HCT116 (cell line): Measurements from ENCODE around the gene DNAJB8. TPM values are rescaled to one million over a fixed set of nuclear protein-coding genes. Genes with fewer than 3 reads are reported as not detected.
A peak's percentile ranks its signal among the peaks of the same experiment; 100 is the strongest.

Experiments used
- ATAC-seq: fragments of 200-7000 bp; cut with Tn5 transposase; 2 replicates; pipeline ENCODE4 v1.9.1; 2020; ENCODE audit warnings: mild to moderate bottlenecking, moderate library complexity
- BruUV-seq: library from RNA; stranded (reverse); fragments of 400-500 nt; replicated peaks from 2 replicates; lab custom pipeline; 2021; lab: Mats Ljungman, UMichigan
- CTCF ChIA-PET: fragments of 300-600 bp; sonication (Branson Sonifier 250); formaldehyde crosslinking; loops from one replicate; lab custom pipeline; 2021; ENCODE audit warnings: antibody characterized with exemption; lab: Charles Lee
- POLR2A ChIA-PET: fragments of 300-600, 350-600 bp; sonication (Branson Sonifier 250); formaldehyde crosslinking; loops from one replicate; lab custom pipeline; 2021; ENCODE audit warnings: antibody characterized with exemption; lab: Charles Lee
- RAD21 ChIA-PET, 2 experiments: fragments of 300-600 bp; sonication (Branson Sonifier 250); formaldehyde crosslinking; loops; one replicate each; lab custom pipeline; 2023; ENCODE audit warnings: low total read pairs in 2 of 2; ENCODE audit not compliant: uncharacterized antibody in 2 of 2, unreplicated experiment in 2 of 2, low non-redundant PET in 1 of 2; lab: Charles Lee
- DNase-seq: peaks from one replicate; pipeline ENCODE4 v3.0.0-alpha.2; 2010; ENCODE audit warnings: low read depth, low spot score
- H2AFZ ChIP-seq: fragments of 200-600 bp; shearing (Covaris generic), sonication (generic); 2 replicates; pipeline ENCODE4 v1.6.1; 2017; ENCODE audit warnings: low read depth, mixed run types, mixed read lengths, antibody characterized with exemption, low read length; ENCODE audit not compliant: poor library complexity, severe bottlenecking
- H3K27ac ChIP-seq: 2 replicates; pipeline ENCODE4 v1.5.1; 2012; ENCODE audit warnings: low read depth, low read length
- H3K27me3 ChIP-seq: fragments of 200-600 bp; sonication (generic); 2 replicates; pipeline ENCODE4 v1.6.1; 2016; ENCODE audit warnings: mixed run types, low read length, mixed read lengths; ENCODE audit not compliant: insufficient read depth
- H3K36me3 ChIP-seq, 2 experiments: fragments of 200-500 bp in 1 of 2; fragments of 200-600 bp in 1 of 2; sonication (Bioruptor generic) in 1 of 2; sonication (generic) in 1 of 2; 2 replicates each; pipeline versions ENCODE4 v1.5.1 to v1.6.1; 2014 to 2016; ENCODE audit warnings: low read length in 2 of 2, inconsistent platforms in 1 of 2, mixed read lengths in 1 of 2, mixed run types in 1 of 2; ENCODE audit not compliant: insufficient read depth in 2 of 2, control insufficient read depth in 1 of 2
- H3K4me1 ChIP-seq, 2 experiments: fragments of 200-600 bp in 1 of 2; sonication (generic) in 1 of 2; 2 replicates each; pipeline versions ENCODE4 v1.5.1 to v1.6.1; 2012 to 2017; ENCODE audit warnings: low read length in 2 of 2, inconsistent platforms in 1 of 2, mild to moderate bottlenecking in 1 of 2, mixed read lengths in 1 of 2, mixed run types in 1 of 2, moderate library complexity in 1 of 2; ENCODE audit not compliant: insufficient read depth in 2 of 2, control insufficient read depth in 1 of 2
- H3K4me2 ChIP-seq: fragments of 200-600 bp; sonication (generic); 2 replicates; pipeline ENCODE4 v1.6.1; 2017; ENCODE audit warnings: mixed run types, low read length, mixed read lengths
- H3K4me3 ChIP-seq, 2 experiments: fragments of 200-600 bp in 1 of 2; sonication (generic) in 1 of 2; replicated peaks in 1 of 2; 2 replicates each; pipeline ENCODE4 v1.5.1; 2011 to 2016; ENCODE audit warnings: low read length in 2 of 2, control low read depth in 1 of 2, low read depth in 1 of 2, mild to moderate bottlenecking in 1 of 2, mixed read lengths in 1 of 2, mixed run types in 1 of 2
- H3K79me2 ChIP-seq: fragments of 200-600 bp; sonication (generic); 2 replicates; pipeline ENCODE4 v1.6.1; 2017; ENCODE audit warnings: mild to moderate bottlenecking, mixed run types, low read length, moderate library complexity, mixed read lengths; ENCODE audit not compliant: insufficient read depth
- H3K9ac ChIP-seq: fragments of 200-600 bp; sonication (generic); 2 replicates; pipeline ENCODE4 v1.6.1; 2016; ENCODE audit warnings: low read length, mixed read lengths
- H3K9me2 ChIP-seq: fragments of 200-600 bp; sonication (generic), shearing (Covaris generic); 2 replicates; pipeline ENCODE4 v1.6.1; 2017; ENCODE audit warnings: mixed run types, mild to moderate bottlenecking, moderate library complexity; ENCODE audit not compliant: insufficient read depth
- H3K9me3 ChIP-seq, 2 experiments: fragments of 200-500 bp in 1 of 2; fragments of 200-600 bp in 1 of 2; sonication (Bioruptor generic) in 1 of 2; sonication (generic) in 1 of 2; 2 replicates each; pipeline ENCODE4 v1.6.1; 2014 to 2017; ENCODE audit warnings: low read length in 2 of 2, mixed read lengths in 2 of 2, inconsistent platforms in 1 of 2, low read depth in 1 of 2, mild to moderate bottlenecking in 1 of 2, mixed run types in 1 of 2, moderate library complexity in 1 of 2; ENCODE audit not compliant: control insufficient read depth in 1 of 2, insufficient read depth in 1 of 2
- H4K20me1 ChIP-seq: fragments of 200-600 bp; sonication (generic), shearing (Covaris generic); 2 replicates; pipeline ENCODE4 v1.6.1; 2017; ENCODE audit warnings: mixed run types, mild to moderate bottlenecking, moderate library complexity; ENCODE audit not compliant: insufficient read depth
- CEBPB ChIP-seq: IDR thresholded peaks from 2 replicates; pipeline ENCODE4 v1.6.1; 2012; ENCODE audit warnings: low read depth
- EGR1 ChIP-seq: IDR thresholded peaks from 2 replicates; pipeline ENCODE4 v1.6.1; 2012; ENCODE audit warnings: low read depth
- JUND ChIP-seq: IDR thresholded peaks from 2 replicates; pipeline ENCODE4 v1.6.1; 2012
- RAD21 ChIP-seq: IDR thresholded peaks from 2 replicates; pipeline ENCODE4 v1.6.1; 2012; ENCODE audit warnings: low read depth, mild to moderate bottlenecking
- SP1 ChIP-seq: IDR thresholded peaks from 2 replicates; pipeline ENCODE4 v1.6.1; 2012; ENCODE audit warnings: low read depth
- YY1 ChIP-seq: IDR thresholded peaks from 2 replicates; pipeline ENCODE4 v1.6.1; 2011; ENCODE audit warnings: low read length, low read depth, moderate library complexity, mild to moderate bottlenecking; ENCODE audit not compliant: insufficient replicate concordance; ENCODE audit errors: extremely low read depth
- ZFX ChIP-seq: fragments of 450-650 bp; IDR thresholded peaks from 2 replicates; pipeline ENCODE4 v1.6.1; 2017
- intact Hi-C: fragments of 100-400 bp; cut with micrococcal nuclease; formaldehyde crosslinking; loops from 2 replicates; pipeline ENCODE4 v1.10.0; 2022
- total RNA-seq: library from RNA; stranded (reverse); gene quantifications from one replicate; pipeline ENCODE4 v1.2.1, GENCODE V29; 2021; ENCODE audit not compliant: unreplicated experiment
- TF ChIP-seq, protein P1 (sequence below), 3 experiments: fragments of 200-600 bp in 1 of 3; sonication (generic) in 1 of 3; IDR thresholded peaks in 2 of 3; conservative IDR thresholded peaks in 1 of 3; 2 replicates each; pipeline ENCODE4 v1.5.1; 2012 to 2017; ENCODE audit warnings: low read depth in 2 of 3, low read length in 2 of 3, antibody characterized with exemption in 1 of 3, borderline replicate concordance in 1 of 3, control low read depth in 1 of 3, mild to moderate bottlenecking in 1 of 3, mixed read lengths in 1 of 3, mixed run types in 1 of 3, moderate library complexity in 1 of 3; ENCODE audit not compliant: insufficient read depth in 1 of 3

Gene DNAJB8
- total RNA-seq, 1 experiment from 2014 or later, result not detected

DNA sequence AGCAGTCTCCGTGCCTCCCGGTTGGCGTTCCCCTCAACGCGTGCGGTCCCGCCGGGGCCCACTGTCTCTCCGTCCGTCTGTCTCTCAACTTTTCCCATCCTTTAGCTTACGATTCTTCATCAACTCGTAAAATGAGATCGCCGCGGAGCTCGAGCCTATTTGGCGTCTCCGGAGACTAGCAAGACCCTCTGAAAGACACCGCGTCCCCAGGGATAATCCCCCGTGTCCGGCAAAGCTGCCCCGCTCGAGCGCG is 22.9 kb upstream of the DNAJB8 start:
- ATAC-seq (no peak), DNase-seq (no peak)
- Histone ChIP-seq H4K20me1 (no peaks in the 10 kb centered on the region), H3K9ac (peak overlapping the region; percentile 82), H3K9me3 (no peaks in the 10 kb centered on the region), H3K4me1 (peaks cover 7 to 27% of the 10 kb centered on the region in 2 experiments), H3K79me2 (peaks cover 40% of the 10 kb centered on the region; the same call in 1 of the 2 replicates), H3K9me2 (no peaks in the 10 kb centered on the region), H3K27ac (peak overlapping the region; percentile 82), H3K4me2 (peak overlapping the region; percentile 100), H2AFZ (no peak overlapping the region), H3K36me3 (peaks cover 0 to 10% of the 10 kb centered on the region in 2 experiments; a peak in 3 of 4 replicates), H3K4me3 (peak overlapping the region; percentile 75 to 76), H3K27me3 (no peaks in the 10 kb centered on the region)
- intact Hi-C loops, result loop anchor here (5.0 kb wide), 1 partner anchor 72 kb away; no protein-coding TSS in a partner anchor
- ChIA-PET RAD21 (interaction anchor here in 1 of 2 experiments (0.9 to 1.3 kb wide), 2 partner anchors 64 to 65 kb away, joined by 3 to 6 read pairs; no protein-coding TSS in a partner anchor), POLR2A (no interaction called here), CTCF (interaction anchor here (1.3 kb wide), 1 partner anchor 14 kb away, joined by 3 read pairs; no protein-coding TSS in a partner anchor)
- BruUV-seq, result no TSS peak
- TF ChIP-seq CEBPB (no peak), SP1 (no peak), ZFX (peak; percentile 92), JUND (no peak), RAD21 (no peak), YY1 (no peak), EGR1 (no peak)
- TF ChIP-seq, protein P1, sequence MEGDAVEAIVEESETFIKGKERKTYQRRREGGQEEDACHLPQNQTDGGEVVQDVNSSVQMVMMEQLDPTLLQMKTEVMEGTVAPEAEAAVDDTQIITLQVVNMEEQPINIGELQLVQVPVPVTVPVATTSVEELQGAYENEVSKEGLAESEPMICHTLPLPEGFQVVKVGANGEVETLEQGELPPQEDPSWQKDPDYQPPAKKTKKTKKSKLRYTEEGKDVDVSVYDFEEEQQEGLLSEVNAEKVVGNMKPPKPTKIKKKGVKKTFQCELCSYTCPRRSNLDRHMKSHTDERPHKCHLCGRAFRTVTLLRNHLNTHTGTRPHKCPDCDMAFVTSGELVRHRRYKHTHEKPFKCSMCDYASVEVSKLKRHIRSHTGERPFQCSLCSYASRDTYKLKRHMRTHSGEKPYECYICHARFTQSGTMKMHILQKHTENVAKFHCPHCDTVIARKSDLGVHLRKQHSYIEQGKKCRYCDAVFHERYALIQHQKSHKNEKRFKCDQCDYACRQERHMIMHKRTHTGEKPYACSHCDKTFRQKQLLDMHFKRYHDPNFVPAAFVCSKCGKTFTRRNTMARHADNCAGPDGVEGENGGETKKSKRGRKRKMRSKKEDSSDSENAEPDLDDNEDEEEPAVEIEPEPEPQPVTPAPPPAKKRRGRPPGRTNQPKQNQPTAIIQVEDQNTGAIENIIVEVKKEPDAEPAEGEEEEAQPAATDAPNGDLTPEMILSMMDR (IDR thresholded peaks at IDR 0.05 in 2 of 3, conservative IDR thresholded peaks at IDR 0.05 in 1 of 3; ENCODE audit: borderline replicate concordance in 1 of 3, insufficient read depth in 1 of 3, low read depth in 2 of 3, low read length in 2 of 3), result no peak
